ENCODE results near the gene USF1. TPM values are rescaled to one million over a fixed set of nuclear protein-coding genes. Genes with fewer than 3 reads are reported as not detected.

USF1 gene
- total RNA-seq, 1 experiment from 2014 or later: 59.2 TPM

DNA sequence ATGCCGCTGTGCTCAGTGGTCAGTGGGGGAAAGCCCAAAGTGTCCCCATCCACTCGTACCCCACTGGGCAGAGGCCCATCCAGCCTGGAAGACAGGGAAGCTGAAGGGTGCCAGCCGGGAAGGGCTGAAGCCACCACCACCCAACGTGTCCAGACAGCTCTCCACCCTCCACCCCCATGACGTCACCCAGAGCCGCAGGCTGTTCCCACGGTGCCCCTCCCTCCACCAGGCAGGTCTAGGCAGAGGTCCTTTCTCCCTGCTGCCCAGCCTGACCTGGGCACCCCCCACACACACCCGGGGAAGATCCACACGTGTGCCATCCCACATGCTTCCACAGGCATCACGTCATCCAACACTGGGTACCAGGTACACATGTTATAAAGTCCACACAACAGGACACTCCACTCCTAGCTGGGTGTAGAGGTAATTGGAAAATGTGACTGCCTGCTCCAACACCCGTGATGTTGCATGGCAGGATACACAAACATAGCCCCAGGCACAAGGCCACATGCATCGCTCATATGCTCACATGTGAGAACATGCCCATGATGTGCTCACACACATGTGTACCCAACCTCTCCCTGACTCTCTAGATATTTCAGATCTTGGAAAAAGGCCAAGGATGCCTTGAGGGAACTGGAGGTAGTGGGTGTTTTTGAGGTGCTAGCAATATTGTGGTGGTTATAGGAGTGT is 29.0 kb upstream of the USF1 start:
- Histone ChIP-seq H3K79me1 (ENCODE audit: insufficient read depth, low read depth, low read length, poor library complexity, severe bottlenecking) (no peaks in the 10 kb centered on the region), H3K27ac (ENCODE audit: insufficient read length, low read depth, low read length) (no peak overlapping the region), H3K4ac (ENCODE audit: low read depth, low read length) (no peak overlapping the region), H3K9me3 (ENCODE audit: control insufficient read depth, low read depth, low read length) (no peaks in the 10 kb centered on the region), H2BK15ac (ENCODE audit: low read depth, low read length) (no peak overlapping the region), H3K4me2 (ENCODE audit: insufficient read depth, insufficient read length, low read length) (no peak overlapping the region), H3K56ac (ENCODE audit: insufficient read length, low read depth, low read length) (no peak overlapping the region), H3K23me2 (ENCODE audit: insufficient read length, low read depth, low read length, poor library complexity, severe bottlenecking) (no peaks in the 10 kb centered on the region), H3K14ac (ENCODE audit: insufficient read depth, low read length) (no peak overlapping the region), H3K4me1 (ENCODE audit: insufficient read depth, low read length) (no peaks in the 10 kb centered on the region), H2AFZ (ENCODE audit: low read length) (no peak overlapping the region), H4K20me1 (ENCODE audit: control insufficient read depth, insufficient read depth, insufficient read length) (no peaks in the 10 kb centered on the region), H2BK5ac (ENCODE audit: insufficient read length, low read length) (no peak overlapping the region), H4K91ac (ENCODE audit: insufficient read length, low read depth, low read length) (no peak overlapping the region), H3T11ph (ENCODE audit: low read length) (no peak overlapping the region), H3K23ac (ENCODE audit: insufficient read length, low read depth, low read length) (no peak overlapping the region), H3K18ac (ENCODE audit: insufficient read length, low read depth, low read length) (no peak overlapping the region), H2BK12ac (ENCODE audit: insufficient read length, low read depth, low read length) (no peak overlapping the region), H3K79me2 (ENCODE audit: insufficient read depth, low read length) (no peaks in the 10 kb centered on the region), H3K27me3 (ENCODE audit: insufficient read depth, low read length) (no peaks in the 10 kb centered on the region), H2BK20ac (ENCODE audit: low read depth, low read length, poor library complexity, severe bottlenecking) (no peak overlapping the region), H3K9ac (ENCODE audit: extremely low read depth, insufficient read length, low read length) (no peak overlapping the region), H4K5ac (ENCODE audit: insufficient read length, low read depth, low read length) (no peak overlapping the region), H2AK5ac (ENCODE audit: insufficient read length, low read length) (no peak overlapping the region), H2BK120ac (ENCODE audit: low read depth, low read length, poor library complexity, severe bottlenecking) (no peak overlapping the region), H4K8ac (replicated peaks; ENCODE audit: insufficient read length, low read depth, low read length) (no peak overlapping the region)
- no peak for TF ChIP-seq CTCF (conservative IDR thresholded peaks at IDR 0.05)
- Mint-ChIP-seq H3K4me3 (no peak overlapping the region), H3K27me3 (ENCODE audit: low read depth) (no peaks in the 10 kb centered on the region; the same call in none of the 2 replicates), H3K9me3 (no peaks in the 10 kb centered on the region; a peak in 1 of 5 replicates), H3K4me1 (peaks cover 7% of the 10 kb centered on the region in 2 experiments; a peak in 2 of 4 replicates), H3K27ac (no peak overlapping the region; a peak in 2 of 7 replicates), H3K36me3 (ENCODE audit: insufficient read depth in 1 of 3, low read depth in 3 of 3) (no peaks in the 10 kb centered on the region)
- DNase-seq: no peak
- no CpG with 5 or more reads among the region's 12 CpGs for WGBS (ENCODE audit: extremely low coverage, insufficient read length, low lambda C conversion rate)
